Peyer's patch (tissue), 4 donors: ENCODE data around the gene SLC49A4. TPM values are rescaled to one million over a fixed set of nuclear protein-coding genes. Genes with fewer than 3 reads are reported as not detected.

Experiments used
- DNase-seq, 3 donors: peaks; one replicate each; pipeline ENCODE4 v3.0.0-alpha.2; 2017 to 2019
- H3K27ac ChIP-seq, 4 donors: fragments of 200-600 bp; sonication (generic); one replicate each; pipeline ENCODE4 v1.5.1; 2016 to 2019
- H3K27me3 ChIP-seq, 2 donors: fragments of 200-600 bp; sonication (generic); one replicate each; pipeline ENCODE4 v1.5.1; 2019
- H3K36me3 ChIP-seq, 3 donors: fragments of 200-600 bp; sonication (generic); one replicate each; pipeline ENCODE4 v1.5.1; 2016 to 2019
- H3K4me1 ChIP-seq, 4 donors: fragments of 200-600 bp; sonication (generic); one replicate each; pipeline ENCODE4 v1.5.1; 2016 to 2019
- H3K4me3 ChIP-seq, 4 donors: fragments of 200-600 bp; sonication (generic); 1 replicate in 3 of 4; 2 replicates in 1 of 4; pipeline ENCODE4 v1.5.1; 2016 to 2019; ENCODE audit warnings: mild to moderate bottlenecking in 1 of 4
- H3K9me3 ChIP-seq, 4 donors: fragments of 200-600 bp; sonication (generic); one replicate each; pipeline ENCODE4 v1.5.1; 2016 to 2019; ENCODE audit warnings: mild to moderate bottlenecking in 1 of 4
- CTCF ChIP-seq, 6 experiments: fragments of 450-650 bp in 4 of 6; fragments of 200-600 bp in 2 of 6; sonication (generic) in 1 of 6; IDR thresholded peaks; one replicate each; pipeline ENCODE4 v1.5.1; 2017 to 2019; ENCODE audit warnings: antibody characterized with exemption in 6 of 6, mild to moderate bottlenecking in 3 of 6, moderate library complexity in 1 of 6
- POLR2A ChIP-seq, 2 donors: fragments of 450-650 bp; IDR thresholded peaks; one replicate each; pipeline ENCODE4 v1.5.1; 2017; ENCODE audit warnings: antibody characterized with exemption in 2 of 2, mild to moderate bottlenecking in 2 of 2, moderate library complexity in 2 of 2
- total RNA-seq, 4 donors: library from RNA; depleted of rRNA; stranded (reverse); fragments of >200 nt; gene quantifications; one replicate each; pipeline ENCODE4 v1.1.0, GENCODE V29; 2016

The SLC49A4 gene
- total RNA-seq, 4 donors from 2014 or later: 3.3 to 29.4 (median 13.0) TPM

GRCh38 chr3:122868322-122868721, 73.5 kb downstream of the SLC49A4 start:
- no peaks in the 10 kb centered on the region for H3K4me1 ChIP-seq
- TF ChIP-seq POLR2A (IDR thresholded peaks at IDR 0.05) (no peak), CTCF (IDR thresholded peaks at IDR 0.05) (no peak)
- DNase-seq: no peak

GRCh38 chr3:122873741-122874515, 79.1 kb downstream of the SLC49A4 start:
- H3K27ac ChIP-seq: no peak overlapping the region
- H3K27me3 ChIP-seq: no peaks in the 10 kb centered on the region
- H3K36me3 ChIP-seq: peaks cover 0 to 5% (median 0%) of the 10 kb centered on the region in 3 donors
- H3K4me1 ChIP-seq: peaks cover 0 to 3% (median 0%) of the 10 kb centered on the region in 4 donors
- no peak overlapping the region for H3K4me3 ChIP-seq
- DNase-seq: no peak
- no peaks in the 10 kb centered on the region for H3K9me3 ChIP-seq
- TF ChIP-seq POLR2A (IDR thresholded peaks at IDR 0.05) (no peak), CTCF (IDR thresholded peaks at IDR 0.05) (no peak)

More at GRCh38 chr3:122868322-122868721, 73.5 kb downstream of the SLC49A4 start:
- peaks cover 0 to 2% (median 0%) of the 10 kb centered on the region in 3 donors for H3K36me3 ChIP-seq
- H3K9me3 ChIP-seq: no peaks in the 10 kb centered on the region
- H3K27me3 ChIP-seq: no peaks in the 10 kb centered on the region
- H3K4me3 ChIP-seq: no peak overlapping the region
- H3K27ac ChIP-seq: no peak overlapping the region

- peaks cover 0 to 5% (median 0%) of the 10 kb centered on the region in 3 donors for H3K36me3 ChIP-seq
- no peak overlapping the region for H3K4me3 ChIP-seq
- no peak overlapping the region for H3K27ac ChIP-seq
- no peak for DNase-seq
- peaks cover 0 to 3% (median 0%) of the 10 kb centered on the region in 4 donors for H3K4me1 ChIP-seq
- no peaks in the 10 kb centered on the region for H3K9me3 ChIP-seq
- H3K27me3 ChIP-seq: no peaks in the 10 kb centered on the region
- TF ChIP-seq POLR2A (IDR thresholded peaks at IDR 0.05): no peak
Measured at GRCh38 chr3:122875547-122876127, 80.8 kb downstream of the SLC49A4 start.

- Histone ChIP-seq H3K9me3 (no peaks in the 10 kb centered on the region), H3K36me3 (no peaks in the 10 kb centered on the region), H3K4me3 (no peak overlapping the region), H3K27ac (no peak overlapping the region), H3K4me1 (peaks cover 0 to 3% (median 0%) of the 10 kb centered on the region in 4 donors), H3K27me3 (no peaks in the 10 kb centered on the region)
- no peak for DNase-seq
- TF ChIP-seq CTCF (IDR thresholded peaks at IDR 0.05) (no peak), POLR2A (IDR thresholded peaks at IDR 0.05) (no peak)
Measured at GRCh38 chr3:122880173-122880572, 85.3 kb downstream of the SLC49A4 start.

GRCh38 chr3:122880624-122881023, 85.8 kb downstream of the SLC49A4 start:
- peak in 2 of 3 donors; percentile 49 to 57 for DNase-seq
- no peak overlapping the region for H3K4me3 ChIP-seq
- H3K36me3 ChIP-seq: no peaks in the 10 kb centered on the region
- H3K4me1 ChIP-seq: no peaks in the 10 kb centered on the region
- H3K9me3 ChIP-seq: no peaks in the 10 kb centered on the region
- H3K27ac ChIP-seq: no peak overlapping the region
- no peaks in the 10 kb centered on the region for H3K27me3 ChIP-seq
- TF ChIP-seq CTCF (IDR thresholded peaks at IDR 0.05) (peak in 2 of 6 experiments; percentile 39 to 49), POLR2A (IDR thresholded peaks at IDR 0.05) (no peak)

GRCh38 chr3:122882361-122882947, 87.6 kb downstream of the SLC49A4 start:
- no peak overlapping the region for H3K27ac ChIP-seq
- TF ChIP-seq POLR2A (IDR thresholded peaks at IDR 0.05): no peak
- TF ChIP-seq CTCF (IDR thresholded peaks at IDR 0.05): no peak
- no peaks in the 10 kb centered on the region for H3K36me3 ChIP-seq

More at GRCh38 chr3:122882361-122882947, 87.6 kb downstream of the SLC49A4 start:
- Histone ChIP-seq H3K4me3 (no peak overlapping the region), H3K9me3 (no peaks in the 10 kb centered on the region), H3K27me3 (no peaks in the 10 kb centered on the region), H3K4me1 (no peaks in the 10 kb centered on the region)
- DNase-seq: no peak
